ENCODE measurements around the gene MLEC.

MLEC gene, protein sequence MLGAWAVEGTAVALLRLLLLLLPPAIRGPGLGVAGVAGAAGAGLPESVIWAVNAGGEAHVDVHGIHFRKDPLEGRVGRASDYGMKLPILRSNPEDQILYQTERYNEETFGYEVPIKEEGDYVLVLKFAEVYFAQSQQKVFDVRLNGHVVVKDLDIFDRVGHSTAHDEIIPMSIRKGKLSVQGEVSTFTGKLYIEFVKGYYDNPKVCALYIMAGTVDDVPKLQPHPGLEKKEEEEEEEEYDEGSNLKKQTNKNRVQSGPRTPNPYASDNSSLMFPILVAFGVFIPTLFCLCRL

GRCh38 chr12:120686690-120687577 is at the start of gene MLEC:
MLEC (plus strand) TSS chr12:120687149; CDS start chr12:120687297, 148 bp downstream.
- no peaks in the 10 kb centered on the region for H3K36me3 ChIP-seq (ENCODE audit: control insufficient read depth, insufficient read depth, low read length)
- peaks cover 26% of the 10 kb centered on the region for H3K79me2 ChIP-seq
- peak within 1 kb of the TSS; percentile 88 for H3K4me2 ChIP-seq (ENCODE audit: low read length)
- peak within 1 kb of the TSS; percentile 16 for H3K9ac ChIP-seq
- no peaks in the 10 kb centered on the region for H3K9me3 ChIP-seq (ENCODE audit: control insufficient read depth, low read length)
- peaks cover 29% of the 10 kb centered on the region for H3K4me1 ChIP-seq
- TF ChIP-seq, protein P1, sequence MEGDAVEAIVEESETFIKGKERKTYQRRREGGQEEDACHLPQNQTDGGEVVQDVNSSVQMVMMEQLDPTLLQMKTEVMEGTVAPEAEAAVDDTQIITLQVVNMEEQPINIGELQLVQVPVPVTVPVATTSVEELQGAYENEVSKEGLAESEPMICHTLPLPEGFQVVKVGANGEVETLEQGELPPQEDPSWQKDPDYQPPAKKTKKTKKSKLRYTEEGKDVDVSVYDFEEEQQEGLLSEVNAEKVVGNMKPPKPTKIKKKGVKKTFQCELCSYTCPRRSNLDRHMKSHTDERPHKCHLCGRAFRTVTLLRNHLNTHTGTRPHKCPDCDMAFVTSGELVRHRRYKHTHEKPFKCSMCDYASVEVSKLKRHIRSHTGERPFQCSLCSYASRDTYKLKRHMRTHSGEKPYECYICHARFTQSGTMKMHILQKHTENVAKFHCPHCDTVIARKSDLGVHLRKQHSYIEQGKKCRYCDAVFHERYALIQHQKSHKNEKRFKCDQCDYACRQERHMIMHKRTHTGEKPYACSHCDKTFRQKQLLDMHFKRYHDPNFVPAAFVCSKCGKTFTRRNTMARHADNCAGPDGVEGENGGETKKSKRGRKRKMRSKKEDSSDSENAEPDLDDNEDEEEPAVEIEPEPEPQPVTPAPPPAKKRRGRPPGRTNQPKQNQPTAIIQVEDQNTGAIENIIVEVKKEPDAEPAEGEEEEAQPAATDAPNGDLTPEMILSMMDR (IDR thresholded peaks at IDR 0.05): peak; percentile 29
- peak within 1 kb of the TSS; percentile 84 for H3K4me3 ChIP-seq (ENCODE audit: low read depth, low read length)
- no peaks in the 10 kb centered on the region for H3K27me3 ChIP-seq (ENCODE audit: control insufficient read depth, insufficient read depth, low read length)
- H3K27ac ChIP-seq: peak within 1 kb of the TSS; percentile 94
- H2AFZ ChIP-seq: peak within 1 kb of the TSS; percentile 82

DNA sequence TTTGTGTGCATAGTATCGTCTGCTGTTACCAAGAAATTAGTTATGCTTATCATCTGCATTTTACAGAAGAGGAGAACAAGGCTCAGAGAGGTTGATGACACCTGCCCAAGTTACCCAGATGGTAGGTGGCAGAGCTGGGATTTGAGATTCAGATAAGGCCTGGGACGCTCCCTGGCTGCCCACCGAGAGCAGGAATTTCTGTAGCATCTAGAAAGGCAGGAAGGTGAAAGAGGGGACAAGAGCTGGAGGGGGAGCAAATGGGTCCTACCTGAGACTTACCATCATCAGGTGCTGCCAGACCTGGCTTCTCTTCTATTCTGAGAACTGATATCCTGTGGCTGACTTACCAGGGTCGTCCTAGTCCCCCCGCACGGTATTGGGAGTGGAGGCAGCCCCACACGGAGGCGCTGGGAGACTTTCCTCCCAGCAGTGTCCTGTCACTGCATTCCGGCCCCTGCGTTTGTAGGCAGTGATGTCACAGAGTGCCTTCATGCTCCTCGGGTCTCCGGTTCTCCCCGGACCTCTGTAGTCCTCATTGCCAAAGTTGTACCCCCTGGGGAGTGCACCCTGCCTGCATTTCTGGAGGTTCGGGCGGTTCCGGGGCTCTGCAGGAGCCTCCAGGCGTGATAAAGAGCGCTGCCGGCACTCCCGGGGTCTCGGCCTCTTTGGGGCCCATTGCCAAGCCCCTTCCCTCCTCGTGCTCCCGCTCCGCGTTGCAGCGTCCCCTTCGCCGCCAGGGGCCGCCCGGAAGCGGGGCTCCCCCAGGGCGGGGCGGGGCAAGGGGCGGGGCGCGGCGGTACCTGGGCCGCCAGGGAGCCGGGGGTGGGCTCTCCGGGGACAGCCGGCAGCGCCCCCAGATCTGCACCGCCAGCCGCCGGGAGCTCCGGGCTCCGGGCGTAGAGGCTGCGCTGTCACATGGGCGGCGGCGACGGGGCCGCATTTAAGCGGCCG is 46.9 kb upstream of the MLEC start, which contains the start of gene CABP1:
Gene CABP1, plus strand, starts transcription at position 856 of the 951 bp plus-strand sequence. Its CDS starts 60 bp downstream, at position 916.
- TF ChIP-seq, protein P1 (IDR thresholded peaks at IDR 0.05): peak; percentile 78
- H3K27ac ChIP-seq: peak within 1 kb of the TSS; percentile 65
- peak within 1 kb of the TSS; percentile 46 for H3K4me3 ChIP-seq (ENCODE audit: low read depth, low read length)
- peak within 1 kb of the TSS; percentile 81 for H3K4me2 ChIP-seq (ENCODE audit: low read length)
- H3K36me3 ChIP-seq (ENCODE audit: control insufficient read depth, insufficient read depth, low read length): no peaks in the 10 kb centered on the region
- H3K27me3 ChIP-seq (ENCODE audit: control insufficient read depth, insufficient read depth, low read length): no peaks in the 10 kb centered on the region
- H3K79me2 ChIP-seq: peaks cover 23% of the 10 kb centered on the region
- peak within 1 kb of the TSS; percentile 94 for H2AFZ ChIP-seq
- H3K4me1 ChIP-seq: peaks cover 23% of the 10 kb centered on the region
- H3K9ac ChIP-seq: peak within 1 kb of the TSS; percentile 38
- no peaks in the 10 kb centered on the region for H3K9me3 ChIP-seq (ENCODE audit: control insufficient read depth, low read length)

DNA sequence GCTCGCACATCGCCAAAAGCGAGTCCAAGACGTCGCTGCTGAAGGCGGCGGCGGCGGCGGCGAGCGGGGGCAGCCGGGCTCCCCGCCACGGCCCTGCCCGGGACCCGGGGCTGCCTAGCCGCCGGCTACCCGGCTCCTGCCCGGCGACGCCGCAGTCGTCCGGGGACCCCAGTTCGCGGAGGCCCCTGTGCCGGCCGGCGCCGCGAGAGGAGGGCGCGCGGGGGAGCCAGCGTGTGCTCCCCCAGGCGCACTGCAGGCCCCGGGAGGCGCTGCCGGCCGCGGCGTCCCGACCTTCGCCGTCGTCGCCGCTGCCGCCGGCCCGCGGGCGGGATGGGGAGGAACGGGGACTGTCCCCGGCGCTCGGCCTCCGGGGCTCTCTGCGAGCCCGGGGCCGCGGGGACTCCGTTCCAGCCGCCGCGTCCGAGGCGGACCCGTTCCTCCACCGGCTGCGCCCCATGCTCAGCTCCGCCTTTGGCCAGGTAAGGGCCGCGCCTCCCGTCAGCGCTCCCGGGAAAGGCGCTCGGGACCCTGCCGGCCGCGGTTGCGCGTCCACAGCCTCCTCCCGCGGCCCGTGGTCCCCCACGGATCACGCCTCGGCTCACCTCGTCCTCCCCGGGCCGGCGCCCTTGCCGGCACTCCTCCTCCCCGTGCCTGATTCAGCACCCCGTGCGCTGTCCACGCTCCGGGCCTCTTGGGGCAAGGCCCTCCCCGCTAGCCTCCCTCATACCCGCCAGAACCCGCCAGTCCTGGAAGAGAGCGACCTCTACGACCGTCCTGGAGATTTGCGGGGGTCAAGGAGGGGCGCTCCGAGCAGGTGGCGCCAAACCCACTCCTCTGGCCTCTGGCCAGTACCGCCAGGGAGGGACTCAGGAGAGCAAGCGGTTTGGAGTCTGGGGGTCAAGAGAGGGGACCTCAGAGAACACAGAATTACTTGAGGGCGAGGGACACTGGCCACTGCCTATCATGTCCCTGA is 45.8 kb upstream of the MLEC start:
- H3K27me3 ChIP-seq (ENCODE audit: control insufficient read depth, insufficient read depth, low read length): no peaks in the 10 kb centered on the region
- H3K9ac ChIP-seq: peak overlapping the region; percentile 38
- peak overlapping the region; percentile 46 for H3K4me3 ChIP-seq (ENCODE audit: low read depth, low read length)
- no peaks in the 10 kb centered on the region for H3K9me3 ChIP-seq (ENCODE audit: control insufficient read depth, low read length)
- H2AFZ ChIP-seq: peak overlapping the region; percentile 88
- no peaks in the 10 kb centered on the region for H3K36me3 ChIP-seq (ENCODE audit: control insufficient read depth, insufficient read depth, low read length)
- peak overlapping the region; percentile 43 for H3K27ac ChIP-seq
- H3K79me2 ChIP-seq: peaks cover 23% of the 10 kb centered on the region
- peak overlapping the region; percentile 81 for H3K4me2 ChIP-seq (ENCODE audit: low read length)
- H3K4me1 ChIP-seq: peaks cover 34% of the 10 kb centered on the region
- TF ChIP-seq, protein P1 (IDR thresholded peaks at IDR 0.05): peak; percentile 19

- no peaks in the 10 kb centered on the region for H3K9me3 ChIP-seq (ENCODE audit: control insufficient read depth, low read length)
- no peak overlapping the region for H3K4me2 ChIP-seq (ENCODE audit: low read length)
- peak overlapping the region; percentile 88 for H2AFZ ChIP-seq
- no peaks in the 10 kb centered on the region for H3K36me3 ChIP-seq (ENCODE audit: control insufficient read depth, insufficient read depth, low read length)
- H3K79me2 ChIP-seq: peaks cover 23% of the 10 kb centered on the region
- TF ChIP-seq, protein P1 (IDR thresholded peaks at IDR 0.05): no peak
- peaks cover 41% of the 10 kb centered on the region for H3K4me1 ChIP-seq
- H3K27me3 ChIP-seq (ENCODE audit: control insufficient read depth, insufficient read depth, low read length): no peaks in the 10 kb centered on the region
- no peak overlapping the region for H3K4me3 ChIP-seq (ENCODE audit: low read depth, low read length)
- peak overlapping the region; percentile 43 for H3K27ac ChIP-seq
- peak overlapping the region; percentile 38 for H3K9ac ChIP-seq
Measured at GRCh38 chr12:120642121-120642520, 44.8 kb upstream of the MLEC start.

Measured in parathyroid adenoma (tissue), 2 donors.